AG04449 (cell line): ENCODE results near the gene SLC7A6.

Experiments used
- CTCF ChIA-PET: fragments of 350-600 bp; formaldehyde crosslinking; extraction: SDS; loops from one replicate; lab custom pipeline; 2021; ENCODE audit warnings: antibody characterized with exemption; lab: Yijun Ruan, JAX
- POLR2A ChIA-PET: fragments of 400-600, 350-600 bp; formaldehyde crosslinking; extraction: SDS; loops from one replicate; lab custom pipeline; 2020; ENCODE audit warnings: antibody characterized with exemption, inconsistent platforms; lab: Yijun Ruan, JAX
- DNase-seq: peaks from one replicate; pipeline ENCODE4 v3.0.0-alpha.2; 2010; ENCODE audit warnings: low read depth, low spot score
- H3K4me3 ChIP-seq: 2 replicates; pipeline ENCODE4 v1.5.1; 2011; ENCODE audit warnings: low read depth, mild to moderate bottlenecking, control low read depth, low read length
- TF ChIP-seq, protein P1 (sequence below): IDR thresholded peaks from one replicate; pipeline ENCODE4 v1.5.1; 2011; ENCODE audit warnings: mild to moderate bottlenecking, moderate library complexity, low read length, control low read depth, inconsistent platforms; ENCODE audit not compliant: insufficient read depth; ENCODE audit errors: missing control alignments

The SLC7A6 gene

DNA sequence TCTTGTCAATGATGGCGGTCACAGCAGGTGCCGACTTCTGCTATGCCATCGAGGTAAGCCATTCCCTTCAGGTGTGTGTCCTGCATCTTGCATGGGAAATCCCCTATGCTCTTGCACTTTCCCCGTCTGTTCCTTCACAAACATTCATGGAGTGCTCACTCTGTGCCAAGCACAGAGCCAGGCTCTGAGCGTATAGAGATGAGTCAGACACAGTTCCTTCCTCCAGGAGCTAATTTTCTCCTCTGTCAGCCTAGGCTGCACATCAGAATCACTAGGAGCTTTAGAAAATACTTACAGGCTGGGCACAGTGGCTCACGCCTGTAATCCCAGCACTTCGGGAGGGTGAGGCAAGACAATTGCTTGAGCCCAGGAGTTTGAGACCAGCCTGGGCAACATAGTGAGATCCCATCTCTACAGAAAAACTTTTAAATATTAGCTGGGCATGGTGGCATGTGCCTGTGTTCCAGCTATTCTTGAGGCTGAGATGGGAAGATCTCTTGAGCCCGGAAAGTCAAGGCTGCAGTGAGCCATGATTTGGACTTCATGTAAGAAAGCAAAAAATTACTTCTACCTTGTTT lies 60.5 kb downstream of the SLC7A6 start:
- no peak for DNase-seq
- no peak overlapping the region for H3K4me3 ChIP-seq
- POLR2A ChIA-PET = interaction anchor here (1.0 kb wide), 1 partner anchor 14 kb away, joined by 4 read pairs; the partner anchor contains the start of genes PRMT7 and SLC7A6OS
- TF ChIP-seq, protein P1, sequence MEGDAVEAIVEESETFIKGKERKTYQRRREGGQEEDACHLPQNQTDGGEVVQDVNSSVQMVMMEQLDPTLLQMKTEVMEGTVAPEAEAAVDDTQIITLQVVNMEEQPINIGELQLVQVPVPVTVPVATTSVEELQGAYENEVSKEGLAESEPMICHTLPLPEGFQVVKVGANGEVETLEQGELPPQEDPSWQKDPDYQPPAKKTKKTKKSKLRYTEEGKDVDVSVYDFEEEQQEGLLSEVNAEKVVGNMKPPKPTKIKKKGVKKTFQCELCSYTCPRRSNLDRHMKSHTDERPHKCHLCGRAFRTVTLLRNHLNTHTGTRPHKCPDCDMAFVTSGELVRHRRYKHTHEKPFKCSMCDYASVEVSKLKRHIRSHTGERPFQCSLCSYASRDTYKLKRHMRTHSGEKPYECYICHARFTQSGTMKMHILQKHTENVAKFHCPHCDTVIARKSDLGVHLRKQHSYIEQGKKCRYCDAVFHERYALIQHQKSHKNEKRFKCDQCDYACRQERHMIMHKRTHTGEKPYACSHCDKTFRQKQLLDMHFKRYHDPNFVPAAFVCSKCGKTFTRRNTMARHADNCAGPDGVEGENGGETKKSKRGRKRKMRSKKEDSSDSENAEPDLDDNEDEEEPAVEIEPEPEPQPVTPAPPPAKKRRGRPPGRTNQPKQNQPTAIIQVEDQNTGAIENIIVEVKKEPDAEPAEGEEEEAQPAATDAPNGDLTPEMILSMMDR = no peak
- CTCF ChIA-PET = interaction anchor here (15.2 kb wide), 1 partner anchor 64 kb away, joined by 374 read pairs; the partner anchor contains the start of gene SLC7A6

DNA sequence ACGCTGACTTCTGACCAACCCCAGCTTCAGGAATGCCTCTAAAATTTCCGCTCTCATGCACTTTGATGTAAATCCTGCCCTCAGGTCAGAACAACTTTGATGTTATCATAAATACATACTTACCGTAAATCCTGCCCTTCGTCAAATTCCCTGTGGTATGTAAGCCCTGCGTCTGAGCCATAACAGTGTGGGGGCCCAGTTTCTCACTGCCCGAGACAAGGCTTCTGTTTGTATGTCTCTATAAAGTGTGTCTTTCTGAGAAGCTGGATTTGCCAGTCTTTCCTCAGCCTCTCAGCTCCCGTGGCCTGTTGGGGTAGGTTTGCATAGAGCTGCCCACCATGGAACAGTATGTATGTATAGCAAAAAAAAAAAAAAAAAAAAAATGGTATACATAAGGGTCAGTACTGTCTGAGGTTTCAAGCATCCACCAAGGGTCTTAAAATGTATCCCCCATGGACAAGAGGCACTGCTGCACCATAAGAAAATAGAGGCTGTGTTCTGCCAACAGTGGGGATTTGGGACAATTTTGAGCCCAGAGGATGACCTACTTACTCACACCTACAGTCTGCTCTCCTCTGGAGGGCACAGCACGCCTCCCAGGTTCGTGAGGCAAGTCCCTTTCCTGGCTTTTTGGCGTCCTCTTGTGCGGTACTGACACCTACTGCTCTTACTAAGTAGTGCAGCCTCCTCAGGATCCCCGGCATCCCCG lies 64.0 kb downstream of the SLC7A6 start:
- no peak overlapping the region for H3K4me3 ChIP-seq
- peak; percentile 38 for DNase-seq
- TF ChIP-seq, protein P1 = peak; percentile 85
- POLR2A ChIA-PET = interaction anchor here (0.7 to 0.8 kb wide), 2 partner anchors 64 to 71 kb away, joined by 3 to 5 read pairs; partner anchors contain the start of gene SLC7A6
- CTCF ChIA-PET = interaction anchor here (0.6 to 15.2 kb wide), 41 partner anchors 8 to 362 kb away, joined by 3 to 374 read pairs (median 5); partner anchors contain the start of genes ESRP2, PLA2G15, PRMT7 and SLC7A6

DNA sequence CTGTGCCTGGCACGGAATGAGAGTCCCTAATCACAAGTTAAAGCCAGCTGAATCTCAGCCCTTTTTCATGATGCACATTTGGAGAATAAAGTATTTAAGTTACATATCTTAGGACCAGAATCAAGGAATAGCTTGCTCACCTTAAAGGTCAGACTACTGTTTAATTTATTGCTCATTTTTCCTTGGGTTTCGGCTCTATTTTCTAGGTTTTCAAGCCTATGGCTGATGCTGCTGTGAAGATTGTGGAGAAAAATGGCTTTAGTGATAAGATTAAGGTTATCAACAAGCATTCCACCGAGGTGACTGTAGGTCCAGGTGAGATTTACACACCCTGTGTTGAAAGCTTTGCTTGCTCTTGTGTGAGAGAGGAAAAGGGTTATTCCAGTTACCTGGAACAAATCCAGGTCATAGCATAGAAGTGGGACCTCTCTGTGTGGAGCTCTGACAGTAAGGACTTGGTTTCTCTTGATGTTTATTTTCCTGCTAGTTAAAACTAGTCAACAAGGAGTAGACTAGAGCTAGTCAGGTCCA lies 64.6 kb downstream of the SLC7A6 start:
- ChIA-PET CTCF (interaction anchor here (0.7 to 15.2 kb wide), 40 partner anchors 9 to 363 kb away, joined by 3 to 374 read pairs (median 6); partner anchors contain the start of genes ESRP2, PLA2G15, PRMT7 and SLC7A6), POLR2A (interaction anchor here (0.6 to 1.0 kb wide), 2 partner anchors 65 to 69 kb away, joined by 3 read pairs; partner anchors contain the start of gene SLC7A6)
- no peak for DNase-seq
- no peak overlapping the region for H3K4me3 ChIP-seq
- TF ChIP-seq, protein P1 = no peak

DNA sequence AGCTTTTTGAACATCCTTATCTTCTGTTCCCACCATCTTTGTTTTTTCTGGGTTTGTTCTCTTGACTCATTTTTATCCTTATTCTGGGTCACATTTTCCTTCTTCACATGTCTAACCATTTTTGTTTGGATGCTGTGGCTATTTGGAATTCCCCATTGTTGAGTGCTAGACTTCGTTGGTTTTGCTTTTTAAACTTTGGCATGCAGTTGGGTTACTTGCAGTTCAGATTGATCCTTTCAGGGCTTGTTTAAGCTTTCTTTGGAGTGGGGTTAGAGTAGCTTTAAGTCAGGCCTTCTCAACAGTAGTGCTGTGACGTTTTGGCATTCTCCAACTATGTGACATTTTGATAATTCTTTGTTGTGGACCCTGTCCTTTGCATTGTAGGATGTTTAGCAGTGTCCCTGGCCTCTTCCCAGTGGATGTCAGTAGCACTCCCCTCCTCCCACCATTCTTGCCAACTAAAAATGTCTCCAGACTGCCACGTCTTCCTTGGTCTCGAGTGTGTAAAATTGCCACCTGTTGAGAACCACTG lies 67.6 kb downstream of the SLC7A6 start:
- peak; percentile 37 for DNase-seq
- ChIA-PET POLR2A (no interaction called here), CTCF (interaction anchor here (0.8 to 15.2 kb wide), 8 partner anchors 10 to 291 kb away, joined by 3 to 374 read pairs (median 4); partner anchors contain the start of gene SLC7A6)
- H3K4me3 ChIP-seq = no peak overlapping the region
- TF ChIP-seq, protein P1 = no peak

DNA sequence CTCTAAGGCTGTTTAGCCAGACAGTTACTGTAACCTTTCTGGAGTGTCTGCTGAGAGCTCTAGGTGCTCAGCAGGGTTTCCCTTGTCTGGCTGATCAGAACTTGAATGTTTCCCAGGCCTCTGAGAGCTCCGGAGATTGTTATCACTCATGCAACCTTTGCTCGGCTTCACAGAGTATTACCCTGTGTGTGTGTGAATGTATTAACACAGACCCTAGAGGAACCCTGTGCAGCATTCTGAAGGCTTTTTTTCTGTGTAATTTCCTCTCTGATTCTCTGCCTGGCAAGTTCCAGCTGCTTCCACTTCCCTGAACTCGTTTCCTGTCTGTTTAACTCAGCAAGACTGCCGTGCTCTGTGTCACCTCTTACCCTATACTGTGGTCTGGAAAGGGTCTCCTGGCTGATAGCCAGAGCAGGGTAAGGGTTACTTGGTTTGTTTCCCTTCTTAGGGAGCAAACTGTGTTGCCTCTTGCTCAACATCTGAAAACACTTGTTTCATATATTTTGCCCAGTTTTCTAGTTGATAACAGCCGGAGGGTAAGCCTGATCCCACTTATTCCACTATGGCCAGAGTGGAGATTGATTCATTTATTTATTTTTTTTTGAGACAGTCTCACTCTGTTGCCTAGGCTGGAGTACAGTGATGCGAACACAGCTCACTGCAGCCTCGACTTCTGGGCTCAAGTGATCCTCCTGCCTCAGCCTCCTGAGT lies 68.2 kb downstream of the SLC7A6 start:
- no peak for DNase-seq
- TF ChIP-seq, protein P1 = no peak
- CTCF ChIA-PET = interaction anchor here (0.8 to 15.2 kb wide), 9 partner anchors 11 to 292 kb away, joined by 3 to 374 read pairs (median 3); partner anchors contain the start of gene SLC7A6
- POLR2A ChIA-PET = no interaction called here
- H3K4me3 ChIP-seq = no peak overlapping the region
